Measurements from ENCODE around the gene TDRD15.

The TDRD15 gene

GRCh38 chr2:21191535-21191934, 67.8 kb downstream of the TDRD15 start:
- Histone ChIP-seq H3K27ac (no peak overlapping the region), H3K4me3 (no peak overlapping the region), H3K9me3 (no peaks in the 10 kb centered on the region), H3K4me1 (no peaks in the 10 kb centered on the region), H3K27me3 (no peaks in the 10 kb centered on the region), H3K36me3 (no peaks in the 10 kb centered on the region)
- DNase-seq, result no peak
- no peak for TF ChIP-seq CTCF (IDR thresholded peaks at IDR 0.05)
- intact Hi-C loops (cut with DNase I; ENCODE audit: low total_unique reads), result no loop called here

Data from tibial artery (tissue), 4 donors.